ENCODE results near the gene SH3RF1.
"Not testable (repeated sequence)": the region's sequence is repeated elsewhere in the genome, so short reads cannot be mapped to it uniquely, and the experiment has no call there.

Gene SH3RF1

DNA sequence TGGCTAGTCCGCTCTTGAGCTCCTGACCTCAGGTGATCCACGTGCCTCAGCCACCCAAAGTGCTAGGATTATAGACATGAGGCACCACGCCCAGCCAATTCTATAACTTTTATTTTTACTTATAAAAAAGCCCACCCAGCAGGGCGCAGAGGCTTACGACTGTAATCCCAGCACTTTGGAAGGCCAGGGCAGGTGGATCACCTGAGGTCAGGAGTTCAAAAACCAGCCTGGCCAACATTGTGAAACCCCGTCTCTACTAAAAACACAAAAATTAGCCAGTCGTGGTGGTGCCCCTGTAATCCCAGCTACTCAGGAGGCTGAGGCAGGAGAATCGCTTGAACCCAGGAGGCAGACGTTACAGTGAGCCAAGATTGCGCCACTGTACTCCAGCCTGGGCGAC, 73.5 kb downstream of the SH3RF1 start:
- not testable (repeated sequence) for DNase-seq

DNA sequence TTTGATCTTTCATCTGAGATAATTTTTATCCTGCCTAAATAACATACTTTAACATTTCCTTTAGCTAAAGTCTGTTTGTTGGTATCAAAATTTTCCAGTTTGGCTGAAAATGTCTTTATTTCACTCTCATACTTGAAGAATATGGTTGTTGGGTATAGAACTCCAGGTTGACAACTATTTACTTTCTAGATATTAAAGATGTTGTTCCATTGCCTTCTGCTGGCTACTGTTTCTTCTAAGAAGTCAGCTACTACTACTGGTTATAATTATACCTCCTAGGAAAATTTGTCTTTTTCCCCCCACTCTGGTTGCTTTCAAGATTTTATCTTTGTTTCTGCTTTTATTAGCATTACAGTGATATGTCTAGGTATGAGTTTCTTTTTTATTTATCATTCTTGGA, 75.7 kb downstream of the SH3RF1 start:
- DNase-seq = no peak

DNA sequence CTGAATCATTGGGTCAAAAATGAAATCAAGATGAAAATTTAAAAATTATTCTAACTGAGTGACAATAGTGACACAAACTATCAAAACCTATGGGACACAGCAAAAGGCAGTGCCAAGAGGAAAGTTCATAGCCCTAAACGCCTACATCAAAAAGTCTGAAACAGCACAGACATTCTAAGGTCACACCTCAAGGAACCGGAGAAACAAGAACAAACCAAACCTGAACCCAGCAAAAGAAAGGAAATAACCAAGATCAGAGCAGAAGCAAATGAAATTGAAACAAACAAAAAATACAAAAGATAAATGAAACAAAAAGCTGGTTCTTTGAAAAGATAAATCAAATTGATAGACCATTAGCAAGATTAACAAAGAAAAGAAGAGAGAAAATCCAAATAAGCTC, 80.8 kb downstream of the SH3RF1 start:
- not testable (repeated sequence) for DNase-seq

DNA sequence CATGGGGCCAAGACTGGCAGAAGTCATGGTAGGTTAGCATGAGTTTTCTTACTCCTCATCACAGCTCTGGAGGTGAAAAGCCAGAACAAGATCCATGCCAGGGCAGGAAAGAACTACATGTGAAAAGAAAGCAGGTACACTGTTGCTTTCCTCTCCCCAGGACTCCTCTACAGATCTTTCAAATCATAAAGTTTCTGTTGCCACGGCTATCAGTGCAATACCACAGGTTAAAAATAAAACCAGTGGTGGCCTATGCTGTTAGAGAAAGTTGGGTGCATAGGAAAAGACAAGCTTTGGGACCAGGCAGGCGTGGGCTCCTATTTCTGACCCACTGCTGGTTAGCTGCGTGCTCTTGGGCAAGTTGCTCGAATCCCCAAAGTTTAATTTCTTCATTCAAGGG, 81.4 kb downstream of the SH3RF1 start:
- no peak for DNase-seq

DNA sequence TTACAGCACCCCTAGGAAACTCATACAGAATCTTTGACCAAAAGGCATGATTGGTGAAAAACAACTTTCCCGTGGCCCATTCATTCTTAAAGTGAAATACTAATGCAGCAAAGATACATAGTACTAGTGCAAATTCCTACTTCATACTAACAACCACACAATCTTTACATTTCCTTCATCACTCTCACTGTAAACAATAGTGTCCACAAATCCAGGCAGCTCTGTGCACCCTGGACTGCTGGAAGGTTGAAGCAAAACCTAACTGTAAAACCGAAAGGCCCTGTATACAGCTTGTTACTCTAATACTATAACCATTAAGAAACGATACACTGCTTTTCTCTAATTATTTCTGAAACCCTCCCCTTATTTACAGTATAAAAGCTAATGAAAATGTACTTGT, 82.6 kb downstream of the SH3RF1 start:
- no peak for DNase-seq

DNA sequence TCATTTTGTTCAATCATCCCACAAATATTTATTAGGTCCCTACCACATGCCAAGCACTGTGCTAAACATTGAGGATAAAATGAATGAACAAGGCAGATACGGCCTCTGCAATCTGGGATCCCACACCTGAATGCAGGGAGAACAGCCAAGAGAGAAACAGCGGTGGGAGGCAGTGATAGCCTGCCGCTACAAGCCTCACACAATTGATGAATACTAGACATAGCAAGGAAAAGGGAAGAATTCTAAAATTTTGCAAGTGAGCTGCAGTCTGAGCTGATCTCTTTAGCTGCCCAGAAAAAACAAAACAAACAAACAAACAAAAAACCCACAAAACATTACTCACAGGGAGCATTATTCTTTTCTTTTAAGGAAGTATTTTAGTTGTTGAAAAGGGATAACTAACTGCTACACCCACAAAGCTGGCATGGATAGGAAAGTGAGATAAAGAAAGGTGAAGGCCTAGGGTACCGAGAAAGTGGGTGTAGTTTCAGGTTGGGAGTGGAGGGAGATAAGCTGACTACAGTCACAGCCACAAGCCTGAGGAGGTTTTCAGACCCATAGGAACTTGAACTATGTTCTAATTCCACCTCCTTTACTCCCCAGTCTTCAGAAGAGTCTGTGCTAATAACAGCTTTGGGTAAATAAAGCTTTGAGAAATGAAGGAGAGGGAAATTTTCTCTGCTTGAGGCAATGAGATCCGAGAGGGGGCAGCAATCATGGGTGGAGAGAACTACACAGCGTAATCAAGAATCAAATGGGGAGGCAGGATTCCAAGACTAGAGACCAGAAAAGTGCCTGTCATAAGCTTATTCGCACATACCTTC, 85.4 kb downstream of the SH3RF1 start:
- peak; percentile 20 for DNase-seq

DNA sequence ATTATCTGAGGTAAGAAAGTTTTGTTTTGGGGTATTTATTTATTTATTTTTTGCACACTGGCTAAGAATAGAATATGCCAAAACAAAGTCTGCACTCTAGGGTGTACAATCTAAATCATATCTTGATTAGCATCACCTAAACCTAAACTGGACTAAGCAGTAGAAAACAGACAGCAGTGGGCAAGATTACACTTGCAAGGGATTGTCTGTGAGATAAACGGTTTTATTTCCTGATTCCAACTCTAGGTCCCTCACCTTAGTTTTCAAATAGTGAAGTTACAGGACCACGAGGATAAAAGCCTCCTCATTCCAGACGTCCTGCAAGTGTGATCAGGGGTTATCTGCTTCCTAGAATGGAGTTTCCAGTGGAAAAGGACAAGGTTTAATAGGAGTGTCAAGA, 86.1 kb downstream of the SH3RF1 start:
- DNase-seq = no peak

DNA sequence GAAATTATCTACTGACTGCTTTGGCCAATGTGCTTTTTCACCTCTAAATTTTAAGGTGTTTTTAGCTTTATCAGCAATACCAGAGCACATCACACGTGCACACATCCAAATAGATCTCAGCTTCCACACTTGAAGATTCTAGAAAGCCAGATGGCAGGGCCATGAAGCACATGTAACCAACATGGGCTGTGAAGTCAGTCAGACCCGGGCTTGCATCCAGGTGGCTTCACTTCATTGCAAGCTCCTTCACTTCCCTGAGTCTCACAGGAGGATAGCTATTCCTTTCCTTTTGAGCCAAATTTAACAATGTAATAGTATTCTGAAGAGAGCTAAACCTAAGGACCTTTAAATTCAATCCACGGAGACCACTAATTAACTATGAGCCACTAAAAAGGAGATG, 86.5 kb downstream of the SH3RF1 start:
- DNase-seq = no peak

DNA sequence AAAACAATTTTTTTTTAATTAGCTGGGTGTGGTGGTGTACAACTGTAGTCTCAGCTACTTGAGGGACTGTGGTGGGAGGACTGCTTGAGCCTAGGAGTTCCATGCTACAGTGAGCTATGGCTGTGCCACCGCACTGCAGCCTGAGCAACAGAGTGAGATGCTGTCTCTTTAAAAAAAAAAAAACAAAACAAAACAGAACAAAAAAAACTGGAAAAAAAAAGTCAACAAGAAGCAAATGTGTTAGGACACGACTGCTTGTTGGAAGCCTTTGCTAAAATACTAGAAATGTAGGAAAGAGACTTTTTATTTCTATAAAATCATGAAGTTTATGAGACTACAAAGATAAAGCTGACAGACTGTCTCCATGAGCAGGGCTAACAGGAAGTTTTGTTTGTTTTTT, 87.2 kb downstream of the SH3RF1 start:
- DNase-seq = no peak

DNA sequence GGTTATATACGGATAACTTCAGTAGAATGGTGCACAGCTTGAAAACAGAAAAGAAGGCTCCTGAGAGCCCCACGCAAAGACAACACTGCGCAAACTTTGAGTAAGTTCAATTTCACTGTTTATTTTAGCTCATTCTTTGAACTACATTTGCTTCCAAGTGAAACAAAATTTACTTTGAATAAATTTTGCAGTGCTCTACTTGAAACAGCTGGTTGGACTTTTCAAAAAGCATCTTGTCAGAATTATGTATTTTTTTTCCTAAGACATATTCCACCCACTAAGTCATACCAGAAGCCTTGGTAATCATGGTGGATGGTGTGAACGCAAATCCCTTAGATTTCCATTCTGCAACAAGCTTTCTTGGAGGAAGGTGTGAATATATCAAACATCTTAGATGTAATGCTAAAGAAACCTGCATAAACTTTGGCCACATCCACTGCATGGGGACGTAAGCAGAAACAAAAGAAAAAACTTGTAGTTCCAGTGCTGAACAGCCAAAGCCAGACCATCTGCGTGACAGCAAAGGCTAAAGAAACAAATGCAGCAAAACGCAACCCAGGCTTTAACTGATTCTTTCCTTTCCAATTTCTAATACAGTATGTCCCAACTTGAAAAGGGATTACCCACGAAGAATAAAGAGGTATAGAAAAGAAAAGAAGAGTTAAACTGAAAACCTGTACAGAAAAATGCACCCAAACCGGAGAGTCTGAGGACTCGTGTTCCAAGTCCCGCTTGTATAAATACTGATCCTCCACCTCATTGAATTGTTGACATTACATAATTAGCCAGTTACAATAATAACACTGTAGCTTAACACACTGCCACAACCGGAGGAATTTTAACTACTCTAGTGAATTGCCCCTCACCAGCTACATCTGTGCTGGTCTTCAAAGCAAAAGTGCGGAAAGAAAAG, 90.9 kb downstream of the SH3RF1 start:
- no peak for DNase-seq

DNA sequence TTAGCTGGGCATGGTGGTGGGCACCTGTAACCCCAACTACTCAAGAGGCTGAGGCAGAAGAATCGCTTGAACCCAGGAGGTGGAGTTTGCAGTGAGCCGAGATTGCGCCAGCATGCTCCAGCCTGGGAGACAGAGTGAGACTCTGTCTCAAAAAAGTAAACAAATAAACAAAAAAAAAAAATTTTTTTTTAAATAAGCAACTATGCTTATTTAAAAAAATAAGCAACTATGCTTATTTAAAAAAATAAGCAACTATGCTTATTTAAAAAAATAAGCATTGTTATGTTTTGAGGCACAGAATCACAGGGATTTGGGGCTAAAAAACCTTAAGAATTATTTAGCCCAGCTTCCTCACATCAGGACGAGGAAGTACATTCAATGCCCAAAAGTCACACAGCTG, 92.7 kb downstream of the SH3RF1 start:
- DNase-seq = not testable (repeated sequence)

DNA sequence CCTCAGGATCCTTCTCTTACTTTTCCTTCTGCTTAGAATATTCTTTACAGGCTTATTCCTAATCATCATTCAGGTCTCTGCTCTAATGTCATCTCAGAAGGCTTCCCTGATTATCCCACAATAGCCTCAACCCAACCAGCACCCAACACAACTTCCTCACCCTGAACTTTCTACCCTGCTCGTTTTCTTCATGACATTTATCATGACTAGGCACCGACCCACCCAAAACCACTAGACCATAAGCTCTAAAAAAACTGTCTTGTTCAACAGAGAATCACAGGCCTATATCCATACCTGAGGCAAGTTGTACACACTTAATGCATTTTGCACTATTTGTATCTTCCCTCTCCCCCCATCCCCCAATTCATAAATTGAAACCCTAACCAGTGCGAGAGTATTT, 95.3 kb downstream of the SH3RF1 start:
- DNase-seq = peak; percentile 39

DNA sequence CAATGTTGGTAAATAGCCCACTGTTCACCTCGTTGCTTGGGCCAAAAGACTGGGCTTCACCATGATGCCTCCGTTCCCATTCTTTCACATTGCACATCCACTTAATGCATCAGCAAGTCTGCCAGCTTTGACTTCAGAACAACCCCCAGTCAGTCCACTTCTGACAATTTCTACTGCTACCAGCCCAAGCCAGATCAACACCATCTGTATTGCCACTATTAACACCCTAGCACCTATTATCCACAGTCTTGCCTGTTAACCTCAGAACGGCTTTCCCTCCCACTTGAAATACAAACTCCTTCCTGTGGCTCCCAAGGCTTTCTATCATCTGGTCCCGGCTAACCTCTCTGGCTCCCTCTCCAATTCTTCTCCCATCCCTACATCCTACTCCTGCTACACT, 95.7 kb downstream of the SH3RF1 start:
- no peak for DNase-seq

DNA sequence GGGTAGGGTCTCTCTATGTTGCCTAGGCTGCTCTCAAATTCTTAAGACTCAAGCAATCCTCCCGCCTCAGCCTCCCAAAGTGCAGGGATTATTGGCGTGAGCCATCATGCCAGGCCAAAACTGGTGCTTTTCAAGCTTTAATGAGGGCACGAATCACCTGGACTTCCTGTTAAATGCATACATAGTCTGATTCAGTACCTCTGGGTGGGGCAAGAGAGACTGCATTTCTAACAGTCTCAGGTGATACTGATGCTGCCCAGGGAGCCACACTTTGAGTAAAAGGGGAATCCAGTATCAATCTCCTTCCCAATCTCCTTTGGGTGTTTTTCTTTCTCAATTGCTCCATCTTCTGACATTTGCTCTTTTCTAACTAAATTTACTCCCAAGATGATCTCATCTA, 96.5 kb downstream of the SH3RF1 start:
- DNase-seq = no peak

DNA sequence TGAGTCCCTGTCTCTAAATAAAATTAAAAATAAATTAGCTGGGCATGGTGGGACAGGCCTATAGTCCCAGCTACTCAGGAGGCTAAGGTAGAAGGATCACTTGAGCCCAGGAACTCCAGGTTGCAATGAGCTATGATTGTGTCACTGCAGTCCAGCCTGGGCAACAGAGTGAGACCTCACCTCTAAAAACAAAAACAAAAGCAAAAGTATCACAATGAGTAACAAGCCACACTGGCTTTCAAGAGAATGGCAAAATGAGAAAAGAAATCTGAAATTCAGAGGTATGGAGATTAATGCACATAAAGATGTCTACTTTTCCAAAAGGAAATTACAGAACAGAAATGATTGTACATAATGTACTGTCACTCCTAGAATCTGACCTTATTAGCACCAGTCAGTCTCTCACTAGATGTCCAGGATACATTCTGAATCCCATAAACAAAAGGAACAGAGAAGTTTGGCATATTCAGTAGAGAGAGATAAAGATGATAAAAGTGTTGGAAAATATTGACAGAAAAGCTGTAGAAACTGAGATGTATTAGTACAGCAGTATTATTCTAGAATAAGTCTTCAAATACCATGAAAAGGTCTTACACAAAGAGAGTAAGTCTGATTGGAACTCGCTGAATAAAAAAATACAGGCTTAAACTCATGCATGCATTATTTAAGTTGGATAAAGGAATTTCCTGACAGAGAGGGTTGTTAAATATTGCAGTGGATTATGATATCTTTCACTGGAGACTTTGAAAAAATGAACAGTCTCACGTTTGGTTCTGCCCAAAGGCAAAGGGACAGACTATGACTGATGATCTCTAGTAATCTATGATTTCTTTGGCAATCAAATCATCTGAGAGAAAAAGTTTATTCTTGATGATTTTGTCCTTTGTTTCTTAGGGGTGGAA, 102.5 kb downstream of the SH3RF1 start:
- DNase-seq = no peak

DNA sequence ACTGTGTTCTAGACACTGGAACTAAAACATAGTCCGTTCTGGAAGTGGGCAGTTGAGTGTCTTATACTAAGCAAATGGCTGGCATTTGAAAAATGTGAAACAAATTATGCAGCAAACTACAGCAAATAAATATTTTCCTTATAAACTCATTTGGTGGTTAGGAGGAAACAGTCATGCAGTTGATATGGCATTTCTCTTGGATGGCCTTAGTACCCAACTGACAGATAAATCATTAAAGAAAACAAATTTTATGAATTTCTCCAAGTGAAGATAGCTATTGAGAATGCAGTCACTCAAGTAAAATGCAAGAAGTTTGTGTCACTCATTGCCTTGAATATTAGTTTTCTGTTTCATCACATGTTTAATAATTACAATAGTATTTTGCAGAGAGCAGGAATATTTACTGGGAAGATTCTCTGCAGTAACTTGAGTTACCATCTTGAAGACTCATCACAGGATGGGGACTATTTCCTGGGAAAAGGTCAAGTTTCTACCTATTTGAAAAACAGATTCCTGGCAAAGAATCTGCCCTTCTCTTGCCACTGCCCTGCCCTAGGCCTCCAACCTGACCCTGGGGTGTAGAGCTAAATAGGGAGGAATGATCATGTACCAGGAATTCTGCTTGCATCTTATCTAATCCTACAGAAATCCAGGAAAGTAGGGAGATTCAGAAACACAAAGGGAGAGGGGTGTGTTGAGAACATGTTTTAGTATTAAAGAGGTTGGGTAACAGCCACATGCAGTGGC, 105.9 kb downstream of the SH3RF1 start:
- DNase-seq = no peak

DNA sequence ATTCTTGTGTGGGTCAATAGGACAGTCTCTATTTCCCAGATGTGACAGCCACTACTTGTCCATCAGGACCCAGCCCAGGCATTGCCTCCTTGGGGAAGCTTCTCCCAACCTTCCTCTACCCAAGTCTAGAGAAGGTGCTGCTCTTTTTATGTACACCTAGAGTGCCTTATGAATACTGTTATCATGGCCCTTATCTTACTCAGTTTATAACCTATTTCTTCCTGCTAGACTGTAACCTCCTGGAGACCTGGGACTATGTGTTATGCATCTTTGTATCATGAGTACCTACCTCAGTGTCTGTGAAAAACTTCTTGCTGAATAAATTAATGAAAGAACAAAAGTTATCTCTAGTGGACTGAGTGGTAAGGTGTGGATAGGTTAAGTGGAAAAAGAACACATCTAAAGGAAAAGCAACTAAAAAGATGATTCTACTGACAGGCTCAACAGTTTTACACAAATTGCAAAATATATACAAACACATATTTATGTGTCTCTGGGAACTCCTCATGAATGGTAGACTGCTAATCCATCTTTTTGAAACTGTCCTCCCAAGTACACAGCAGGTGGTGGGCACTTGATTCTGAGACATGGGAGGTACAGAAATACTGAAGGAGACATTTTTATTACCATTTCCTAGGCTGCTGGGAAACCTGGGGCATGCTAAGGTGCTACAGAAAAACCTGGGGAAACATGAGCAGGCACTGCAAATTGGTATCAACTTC, 106.6 kb downstream of the SH3RF1 start:
- no peak for DNase-seq

DNA sequence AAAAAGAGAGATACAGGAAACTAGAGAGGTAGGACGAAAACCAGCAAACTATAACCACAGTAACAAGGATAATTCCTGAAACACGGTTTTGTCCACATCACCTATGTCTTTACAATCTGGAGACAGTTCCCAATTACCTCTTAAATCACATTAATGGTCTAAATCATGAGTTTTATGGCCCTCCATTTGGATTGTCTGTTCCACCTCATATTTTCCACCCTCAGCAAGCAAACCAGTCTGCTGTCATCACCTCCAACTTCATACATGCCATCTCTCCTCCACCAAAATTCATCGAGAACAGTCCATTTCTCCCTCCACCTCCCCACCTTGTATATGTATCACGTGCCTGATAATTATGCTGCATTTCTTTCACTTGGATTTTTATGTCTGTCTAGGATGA, 107.3 kb downstream of the SH3RF1 start:
- DNase-seq = no peak

DNA sequence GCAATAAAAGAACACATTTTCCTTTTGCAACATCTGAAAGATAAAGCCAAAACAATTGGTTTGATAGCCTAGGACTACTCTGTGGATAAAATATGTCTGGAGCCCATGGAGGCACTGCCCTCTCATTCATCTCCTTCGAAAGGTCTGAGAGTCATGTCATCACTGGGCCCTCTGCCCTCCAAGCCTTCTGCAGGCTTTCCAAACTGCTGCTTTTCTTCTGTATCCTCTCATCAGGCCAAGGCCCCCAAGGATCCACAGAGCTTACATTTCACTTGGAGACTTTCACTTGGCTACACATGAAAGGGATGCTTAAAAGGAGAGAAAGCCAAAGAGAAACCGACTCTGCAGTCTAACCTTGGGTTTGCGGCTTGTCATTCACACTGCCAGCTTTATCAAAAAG, 109.9 kb downstream of the SH3RF1 start:
- DNase-seq = no peak

DNA sequence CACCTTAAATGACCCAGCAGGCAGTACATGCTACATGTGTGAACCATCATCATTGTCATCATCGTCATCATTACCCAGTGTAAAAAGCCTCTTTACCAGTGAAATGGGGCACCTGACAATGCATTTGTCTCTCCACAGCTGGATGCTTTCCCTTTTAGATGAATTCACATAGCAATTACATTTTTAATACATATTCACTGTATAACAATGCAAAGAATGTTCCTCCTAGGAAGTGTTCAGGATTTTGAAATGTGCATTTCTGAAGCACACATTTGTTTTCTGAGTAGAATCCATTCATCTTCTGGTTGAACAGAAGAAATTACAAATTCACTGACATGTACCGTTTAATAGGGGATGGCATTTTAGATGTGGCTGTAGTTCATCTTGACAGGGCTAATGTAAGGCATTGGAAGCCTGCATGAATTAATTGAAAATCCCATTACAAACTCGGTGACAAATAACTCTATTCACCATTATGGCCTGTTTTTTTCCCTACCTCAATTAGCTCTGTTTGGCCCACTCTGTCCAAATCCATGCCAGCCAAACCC, 111.1 kb downstream of the SH3RF1 start:
- DNase-seq = no peak

DNA sequence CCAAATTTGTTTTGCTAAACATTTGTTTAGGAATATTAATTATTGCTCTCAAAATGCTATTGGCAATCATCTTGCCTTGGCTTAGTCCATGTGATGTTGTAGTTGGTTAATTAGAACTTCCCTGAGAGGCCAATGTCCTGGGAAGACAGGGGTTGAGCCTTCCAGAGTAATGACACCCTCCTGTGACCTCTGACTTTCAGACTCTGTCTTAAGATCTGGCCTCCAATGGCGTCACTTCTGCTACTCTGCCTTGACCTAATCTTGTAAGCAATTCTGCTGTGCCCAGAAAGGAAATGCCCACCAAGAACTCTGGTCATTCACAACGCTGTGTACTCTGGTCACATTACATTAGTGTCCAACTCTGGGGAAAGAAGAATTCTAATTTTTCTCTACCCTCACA, 111.9 kb downstream of the SH3RF1 start:
- no peak for DNase-seq

All from hematopoietic multipotent progenitor cell treated with erythropoietin and hydrocortisone succinate and interleukin-3 and kit ligand, for 6 days (in vitro differentiated cells).